ENCODE measurements around the gene NCAM1. TPM values are rescaled to one million over a fixed set of nuclear protein-coding genes. Genes with fewer than 3 reads are reported as not detected.

NCAM1 gene
- total RNA-seq, 4 donors from 2014 or later = 56.3 to 193 (median 70.2) TPM

DNA sequence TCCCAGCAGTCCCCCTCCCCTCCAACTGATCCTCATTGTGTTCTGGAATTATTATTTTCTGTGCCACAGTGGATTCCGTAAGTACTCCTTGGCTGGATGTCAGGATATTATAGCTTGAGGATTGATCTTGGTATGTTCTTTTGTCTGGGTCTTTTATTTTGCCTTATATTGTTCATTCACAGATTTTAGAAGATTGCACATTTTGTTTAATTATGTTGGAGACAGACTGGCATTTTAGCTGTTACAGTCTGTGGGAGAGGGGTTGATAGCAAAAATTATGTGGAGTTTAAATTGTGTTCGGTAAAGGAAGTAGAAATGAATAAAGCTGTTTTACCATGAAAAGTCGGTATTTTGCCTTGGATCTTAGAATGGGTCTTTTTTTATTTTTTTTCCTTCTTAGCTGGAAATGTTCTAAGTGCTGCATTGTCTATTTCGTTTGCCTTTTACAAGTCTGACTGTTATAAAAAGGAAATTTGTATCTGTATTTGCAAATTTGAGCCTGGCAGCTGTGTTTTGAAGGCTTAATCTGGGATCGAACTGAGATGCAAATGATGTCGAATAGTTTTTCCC, 211.2 kb downstream of the NCAM1 start:
- WGBS, 2 donors (ENCODE audit: low coverage in 1 of 2) = 82 to 83% methylated on average over 6 of the region's 6 CpGs
- no peak overlapping the region for H3K4me3 ChIP-seq
- H3K27ac ChIP-seq = no peak overlapping the region
- H3K27me3 ChIP-seq = no peaks in the 10 kb centered on the region
- H3K9me3 ChIP-seq = no peaks in the 10 kb centered on the region
- H3K36me3 ChIP-seq = no peaks in the 10 kb centered on the region
- no peak for ATAC-seq
- peaks cover 0 to 14% (median 0%) of the 10 kb centered on the region in 3 donors for H3K4me1 ChIP-seq
- TF ChIP-seq EP300 (IDR thresholded peaks at IDR 0.05) = no peak
- TF ChIP-seq POLR2AphosphoS5 (IDR thresholded peaks at IDR 0.05) = no peak
- TF ChIP-seq POLR2A (IDR thresholded peaks at IDR 0.05) = no peak
- TF ChIP-seq, protein P1, sequence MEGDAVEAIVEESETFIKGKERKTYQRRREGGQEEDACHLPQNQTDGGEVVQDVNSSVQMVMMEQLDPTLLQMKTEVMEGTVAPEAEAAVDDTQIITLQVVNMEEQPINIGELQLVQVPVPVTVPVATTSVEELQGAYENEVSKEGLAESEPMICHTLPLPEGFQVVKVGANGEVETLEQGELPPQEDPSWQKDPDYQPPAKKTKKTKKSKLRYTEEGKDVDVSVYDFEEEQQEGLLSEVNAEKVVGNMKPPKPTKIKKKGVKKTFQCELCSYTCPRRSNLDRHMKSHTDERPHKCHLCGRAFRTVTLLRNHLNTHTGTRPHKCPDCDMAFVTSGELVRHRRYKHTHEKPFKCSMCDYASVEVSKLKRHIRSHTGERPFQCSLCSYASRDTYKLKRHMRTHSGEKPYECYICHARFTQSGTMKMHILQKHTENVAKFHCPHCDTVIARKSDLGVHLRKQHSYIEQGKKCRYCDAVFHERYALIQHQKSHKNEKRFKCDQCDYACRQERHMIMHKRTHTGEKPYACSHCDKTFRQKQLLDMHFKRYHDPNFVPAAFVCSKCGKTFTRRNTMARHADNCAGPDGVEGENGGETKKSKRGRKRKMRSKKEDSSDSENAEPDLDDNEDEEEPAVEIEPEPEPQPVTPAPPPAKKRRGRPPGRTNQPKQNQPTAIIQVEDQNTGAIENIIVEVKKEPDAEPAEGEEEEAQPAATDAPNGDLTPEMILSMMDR (IDR thresholded peaks at IDR 0.05) = no peak

- Histone ChIP-seq H3K4me3 (no peak overlapping the region), H3K36me3 (no peaks in the 10 kb centered on the region), H3K27me3 (no peaks in the 10 kb centered on the region), H3K9me3 (no peaks in the 10 kb centered on the region), H3K4me1 (peaks cover 0 to 14% (median 0%) of the 10 kb centered on the region in 3 donors), H3K27ac (no peak overlapping the region)
- TF ChIP-seq POLR2A (IDR thresholded peaks at IDR 0.05) (no peak), EP300 (IDR thresholded peaks at IDR 0.05) (no peak), POLR2AphosphoS5 (IDR thresholded peaks at IDR 0.05) (no peak)
- TF ChIP-seq, protein P1 (IDR thresholded peaks at IDR 0.05) = no peak
- 79 to 97% methylated on average over 3 to 4 of the region's 4 CpGs for WGBS, 2 donors (ENCODE audit: low coverage in 1 of 2)
- ATAC-seq = no peak
Observed at GRCh38 chr11:113173126-113173525, 211.9 kb downstream of the NCAM1 start.

DNA sequence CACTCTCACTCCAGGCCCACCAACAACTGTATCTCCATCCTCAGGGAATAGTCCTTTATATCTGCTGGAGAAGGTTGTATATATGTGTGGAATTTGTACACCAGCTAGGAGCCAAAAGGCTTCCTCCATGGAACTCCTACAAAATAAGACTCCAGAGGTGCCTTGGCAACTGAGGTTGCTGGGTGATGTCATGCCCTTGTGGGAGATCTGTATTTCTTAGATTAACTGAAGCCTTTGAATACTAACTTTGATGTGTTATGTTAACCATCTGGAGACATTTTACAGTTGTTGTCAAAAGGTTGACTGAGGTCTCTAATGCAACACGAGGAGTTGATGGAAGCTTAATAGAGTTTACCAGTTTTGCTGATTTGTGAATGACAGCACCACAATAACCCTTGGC, 213.7 kb downstream of the NCAM1 start:
- TF ChIP-seq, protein P1 (IDR thresholded peaks at IDR 0.05) = no peak
- TF ChIP-seq POLR2AphosphoS5 (IDR thresholded peaks at IDR 0.05) = no peak
- TF ChIP-seq EP300 (IDR thresholded peaks at IDR 0.05) = no peak
- TF ChIP-seq POLR2A (IDR thresholded peaks at IDR 0.05) = no peak
- Histone ChIP-seq H3K27ac (no peak overlapping the region), H3K4me1 (peaks cover 0 to 14% (median 0%) of the 10 kb centered on the region in 3 donors), H3K4me3 (no peak overlapping the region), H3K36me3 (no peaks in the 10 kb centered on the region), H3K27me3 (no peaks in the 10 kb centered on the region), H3K9me3 (no peaks in the 10 kb centered on the region)
- WGBS, 2 donors (ENCODE audit: low coverage in 1 of 2) = 33 to 67% methylated on average over 1 of the region's 1 CpG
- ATAC-seq = no peak

- Histone ChIP-seq H3K4me1 (peaks cover 0 to 14% (median 0%) of the 10 kb centered on the region in 3 donors), H3K4me3 (no peak overlapping the region), H3K27ac (no peak overlapping the region), H3K9me3 (no peaks in the 10 kb centered on the region), H3K36me3 (no peaks in the 10 kb centered on the region), H3K27me3 (no peaks in the 10 kb centered on the region)
- TF ChIP-seq, protein P1 (IDR thresholded peaks at IDR 0.05) = no peak
- no peak for TF ChIP-seq POLR2AphosphoS5 (IDR thresholded peaks at IDR 0.05)
- TF ChIP-seq POLR2A (IDR thresholded peaks at IDR 0.05) = no peak
- TF ChIP-seq EP300 (IDR thresholded peaks at IDR 0.05) = no peak
- ATAC-seq = no peak
Observed at GRCh38 chr11:113176599-113177360, 215.6 kb downstream of the NCAM1 start.

GRCh38 chr11:113177671-113178070, 216.5 kb downstream of the NCAM1 start:
- Histone ChIP-seq H3K4me3 (no peak overlapping the region), H3K27me3 (no peaks in the 10 kb centered on the region), H3K27ac (no peak overlapping the region), H3K9me3 (no peaks in the 10 kb centered on the region), H3K36me3 (no peaks in the 10 kb centered on the region), H3K4me1 (peaks cover 0 to 14% (median 0%) of the 10 kb centered on the region in 3 donors)
- TF ChIP-seq POLR2A (IDR thresholded peaks at IDR 0.05) = no peak
- TF ChIP-seq, protein P1 (IDR thresholded peaks at IDR 0.05) = no peak
- no peak for TF ChIP-seq POLR2AphosphoS5 (IDR thresholded peaks at IDR 0.05)
- TF ChIP-seq EP300 (IDR thresholded peaks at IDR 0.05) = no peak
- no peak for ATAC-seq
- WGBS, 2 donors (ENCODE audit: low coverage in 1 of 2) = 60% methylated on average over 1 of the region's 5 CpGs; no CpG with 5 or more reads in 1 of the 2 donors
